ENCODE measurements around the gene NT5E.

- TF ChIP-seq CTCF (IDR thresholded peaks at IDR 0.05; ENCODE audit: low read depth, low read length, missing input control) (no peak), REST (IDR thresholded peaks at IDR 0.05) (no peak), YY1 (IDR thresholded peaks at IDR 0.05) (no peak), RAD21 (IDR thresholded peaks at IDR 0.05) (no peak), MAX (IDR thresholded peaks at IDR 0.05) (no peak), GABPA (IDR thresholded peaks at IDR 0.05 in 1 of 2, conservative IDR thresholded peaks at IDR 0.05 in 1 of 2) (no peak), JUND (IDR thresholded peaks at IDR 0.05) (no peak), ATF3 (IDR thresholded peaks at IDR 0.05) (no peak), RXRA (IDR thresholded peaks at IDR 0.05) (no peak), TAF1 (conservative IDR thresholded peaks at IDR 0.05) (no peak), SP1 (IDR thresholded peaks at IDR 0.05) (no peak)
Measured at GRCh38 chr6:85465762-85466161, 15.9 kb downstream of the NT5E start.
